Stimulated activated CD8-positive, alpha-beta memory T cell treated with anti-CD3 and anti-CD28 coated beads, Interleukin-7, amount 100 ng/mL, for 4 hours (primary cell): ENCODE results near the gene LILRB4.
"Not testable (repeated sequence)": the region's sequence is repeated elsewhere in the genome, so short reads cannot be mapped to it uniquely, and the experiment has no call there.

ENCODE experiments used
- DNase-seq, 2 donors: peaks; one replicate each; pipeline ENCODE4 v3.0.0-alpha.2; 2020; ENCODE audit warnings: low read depth in 2 of 2

LILRB4 gene

DNA sequence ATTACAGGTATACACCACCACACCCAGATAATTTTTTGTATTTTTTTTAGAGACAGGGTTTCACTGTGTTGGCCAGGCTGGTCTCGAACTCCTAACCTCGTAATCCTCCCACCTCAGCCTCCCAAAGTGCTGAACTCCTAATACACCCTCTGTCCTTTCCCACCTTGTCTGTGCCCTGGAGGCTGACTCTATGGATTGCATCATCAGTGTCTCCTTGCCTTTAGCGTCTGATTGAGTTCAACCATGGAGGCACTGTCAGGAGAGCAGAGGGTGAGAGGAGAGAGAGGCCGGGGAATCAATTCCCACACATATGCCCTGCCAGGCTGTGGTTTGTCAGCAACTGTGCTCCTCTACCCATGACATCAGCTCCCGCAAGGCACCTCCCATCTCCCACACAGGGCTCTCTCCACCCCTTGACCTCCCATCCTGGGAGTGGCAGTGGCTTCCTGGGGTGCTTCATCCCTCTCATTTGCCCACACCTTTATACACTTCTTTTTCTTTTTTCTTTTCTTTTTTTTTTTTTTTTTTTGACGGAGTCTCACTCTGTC, 12.6 kb upstream of the LILRB4 start:
- DNase-seq = no peak

DNA sequence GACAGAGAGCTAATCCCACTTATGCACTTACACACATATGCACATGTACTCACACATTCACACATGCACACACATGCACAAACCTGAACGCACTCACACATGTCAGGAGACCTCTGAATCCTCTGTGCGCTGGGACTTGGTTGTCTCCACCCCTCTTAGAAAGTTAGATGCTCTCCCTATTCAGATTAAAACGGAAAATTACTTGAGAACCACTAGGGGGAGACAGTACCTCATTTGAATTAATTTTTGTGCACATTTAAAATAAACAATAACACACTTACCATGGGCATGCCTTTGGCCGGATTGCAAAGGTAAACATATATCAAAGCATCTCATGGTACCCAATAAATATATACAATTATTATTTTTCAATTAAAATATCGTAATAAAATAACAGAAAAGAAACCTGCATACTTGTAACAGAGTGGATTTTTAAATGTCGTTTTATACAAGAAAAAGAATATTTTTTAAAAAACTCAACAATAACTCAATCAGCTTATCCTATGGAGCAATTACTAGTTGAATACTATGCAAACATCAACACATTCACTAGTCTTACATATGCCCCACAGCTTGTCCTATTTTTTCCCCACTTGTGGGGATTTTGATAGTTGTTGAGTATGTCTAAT, 9.5 kb upstream of the LILRB4 start:
- no peak for DNase-seq

GRCh38 chr19:54654447-54655321, 8.1 kb upstream of the LILRB4 start:
- DNase-seq = no peak

DNA sequence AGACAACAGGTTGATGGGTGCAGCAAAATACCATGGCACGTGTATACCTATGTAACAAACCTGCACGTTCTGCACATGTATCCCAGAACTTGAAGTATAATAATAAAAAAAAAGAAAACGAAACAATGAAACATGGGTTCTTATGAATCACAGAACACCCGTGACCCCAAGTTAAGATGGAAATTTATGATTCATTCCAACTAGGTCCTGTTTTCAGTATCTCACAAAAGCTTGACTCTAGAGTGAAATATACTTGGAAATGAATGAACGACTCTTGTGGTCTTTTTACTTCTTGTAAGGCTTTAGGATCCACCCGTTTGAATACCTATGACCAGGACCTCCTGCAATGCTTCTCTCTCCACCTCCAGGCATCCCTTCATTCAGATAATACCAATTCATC, 3.5 kb upstream of the LILRB4 start:
- no peak for DNase-seq

GRCh38 chr19:54660306-54660705, 2.5 kb upstream of the LILRB4 start:
- DNase-seq = no peak

DNA sequence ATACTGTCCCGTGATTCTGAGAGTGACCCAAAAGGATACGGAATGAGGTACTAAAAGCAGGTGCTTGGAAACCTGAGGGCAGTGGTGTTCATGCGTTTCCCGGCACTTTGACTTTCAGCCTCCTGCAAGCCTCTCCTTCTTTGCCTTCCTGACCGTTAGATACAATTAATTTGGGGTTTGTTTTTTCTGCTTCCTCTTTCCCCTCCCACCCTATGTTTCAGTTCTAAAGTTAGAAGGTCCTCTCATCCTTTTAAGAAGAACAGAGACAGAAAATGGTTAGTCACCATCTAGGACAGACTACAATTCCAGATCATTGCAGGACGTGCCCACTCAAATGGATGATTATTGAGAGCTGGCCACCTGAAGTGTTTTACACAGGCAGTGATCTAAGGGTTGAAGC, 1.8 kb upstream of the LILRB4 start:
- DNase-seq = no peak

DNA sequence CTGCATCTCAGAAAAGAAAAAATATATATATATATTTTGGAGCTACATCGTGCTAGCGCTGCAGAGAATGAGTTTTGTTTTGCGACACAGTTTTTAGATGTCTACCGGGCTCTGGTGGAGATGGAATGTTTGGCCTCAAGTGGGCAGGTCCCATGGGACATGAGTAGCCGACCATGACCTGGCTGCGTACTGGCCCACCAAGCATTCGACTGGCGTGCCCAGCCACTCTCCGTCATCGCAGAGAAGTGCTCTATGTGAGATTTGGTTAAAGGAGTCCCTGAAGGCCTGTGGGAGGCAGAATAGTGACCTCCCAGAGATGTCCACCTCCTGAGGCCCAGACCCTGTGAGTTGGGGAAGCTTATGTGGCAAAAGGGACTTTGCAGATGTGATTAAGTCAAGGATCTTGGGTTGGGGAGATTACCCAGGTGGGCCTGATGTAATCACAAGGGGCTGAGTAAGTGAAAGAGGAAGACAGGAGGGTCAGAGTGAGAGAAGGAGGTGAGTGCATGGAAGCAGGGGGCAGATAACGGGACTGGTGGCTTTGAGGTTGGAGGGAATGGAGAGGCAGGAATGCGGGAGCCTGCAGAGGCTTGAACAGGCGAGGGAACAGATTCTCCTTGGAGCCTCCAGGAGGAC, 821 bp upstream of the LILRB4 start:
- no peak for DNase-seq

GRCh38 chr19:54665530-54665929, 2.7 kb downstream of the LILRB4 start:
- DNase-seq = no peak

GRCh38 chr19:54667217-54667616, 4.4 kb downstream of the LILRB4 start:
- DNase-seq = no peak

- no peak for DNase-seq
These were observed 5.6 kb downstream of the LILRB4 start for GRCh38 chr19:54668353-54668752.

DNA sequence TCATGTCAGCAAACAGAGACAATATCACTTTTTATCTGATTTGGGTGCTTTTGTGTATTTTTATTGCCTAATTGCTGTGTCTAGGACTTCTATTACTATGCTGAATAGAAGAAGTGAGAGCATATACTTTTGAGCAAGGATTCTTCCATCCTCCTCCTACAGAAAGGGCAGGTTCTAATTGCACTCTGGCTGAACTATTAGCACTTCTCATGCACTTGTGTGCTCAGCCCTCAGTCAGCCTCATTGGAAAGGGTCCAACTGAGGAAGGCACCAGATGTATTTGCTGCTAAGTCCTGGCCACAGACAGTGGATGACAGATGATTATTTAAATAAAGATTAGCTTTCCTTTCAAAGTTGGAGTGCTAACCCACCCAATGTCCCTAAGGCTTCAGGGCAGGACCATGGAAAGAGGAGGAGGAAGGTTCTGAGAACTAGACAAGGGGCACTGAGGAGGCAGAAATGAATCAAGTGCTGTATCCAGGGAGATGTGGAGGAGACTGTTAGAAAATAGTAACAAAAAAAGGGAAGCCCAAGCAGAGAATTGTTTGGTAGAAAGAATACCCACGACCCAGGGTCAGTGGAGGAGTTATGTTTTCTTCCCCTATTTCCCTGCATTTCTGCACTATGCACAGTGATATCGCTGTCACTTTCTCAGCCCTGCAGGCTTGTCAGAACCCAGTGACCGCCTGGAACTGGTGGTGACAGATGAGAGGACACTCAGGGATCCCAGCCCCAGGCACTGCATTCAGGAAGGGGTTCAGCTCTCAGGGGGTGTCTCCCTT, 8.0 kb downstream of the LILRB4 start:
- DNase-seq = no peak

GRCh38 chr19:54673222-54673621, 10.4 kb downstream of the LILRB4 start:
- DNase-seq = no peak

DNA sequence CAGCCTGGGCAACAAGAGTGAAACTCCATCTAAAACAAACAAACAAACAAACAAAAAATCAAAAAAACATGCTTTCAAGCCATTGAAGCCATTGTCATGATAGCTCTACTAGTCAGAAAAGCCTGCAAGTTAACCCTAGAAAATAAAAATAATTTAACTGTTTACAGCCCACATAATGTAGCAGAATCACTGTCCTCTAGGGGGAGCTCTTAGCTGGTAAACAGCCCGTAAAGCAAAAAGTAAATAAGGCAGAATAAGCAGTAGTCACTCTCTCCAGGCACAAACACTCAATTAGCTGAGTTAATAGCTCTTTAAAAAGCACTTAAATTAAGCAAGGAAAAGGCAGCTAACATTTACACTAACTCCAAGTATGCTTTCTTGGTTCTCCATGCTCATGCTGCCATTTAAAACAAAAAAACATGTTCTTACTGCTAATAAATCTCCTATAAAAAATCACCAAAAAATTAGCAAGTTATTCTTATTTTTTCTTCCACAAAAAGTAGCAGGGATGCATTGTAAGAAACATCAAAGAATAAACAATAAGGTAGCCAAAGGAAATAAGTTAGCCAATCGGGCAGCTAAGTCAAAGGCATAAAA, 11.3 kb downstream of the LILRB4 start:
- DNase-seq = no peak

DNA sequence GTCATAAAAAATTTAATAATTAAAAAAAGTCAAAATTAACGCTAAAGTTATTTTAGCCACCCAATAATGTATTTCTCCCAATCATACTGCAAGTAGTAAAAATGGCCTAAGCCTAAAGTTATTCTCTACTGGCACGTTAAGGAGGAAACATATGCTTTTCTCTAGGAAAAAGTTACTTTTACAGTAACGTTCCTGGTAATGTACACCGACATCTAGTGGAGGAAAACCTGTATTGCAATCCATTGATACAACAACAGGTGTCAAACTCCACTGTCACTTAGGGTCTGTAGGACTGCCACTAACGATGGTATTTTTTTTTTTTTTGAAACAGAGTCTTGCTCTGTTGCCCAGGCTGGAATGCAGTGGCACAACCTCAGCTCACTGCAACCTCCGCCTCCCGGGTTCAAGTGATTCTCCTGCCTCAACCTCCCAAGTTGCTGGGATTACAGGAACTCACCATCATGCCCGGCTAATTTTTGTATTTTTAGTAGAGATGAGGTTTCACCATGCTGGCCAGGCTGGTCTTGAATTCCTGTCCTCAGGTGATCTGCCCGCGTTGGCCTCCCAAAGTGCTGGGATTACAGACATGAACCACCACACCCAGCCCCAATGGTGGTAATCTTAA, 13.5 kb downstream of the LILRB4 start:
- DNase-seq = not testable (repeated sequence)

DNA sequence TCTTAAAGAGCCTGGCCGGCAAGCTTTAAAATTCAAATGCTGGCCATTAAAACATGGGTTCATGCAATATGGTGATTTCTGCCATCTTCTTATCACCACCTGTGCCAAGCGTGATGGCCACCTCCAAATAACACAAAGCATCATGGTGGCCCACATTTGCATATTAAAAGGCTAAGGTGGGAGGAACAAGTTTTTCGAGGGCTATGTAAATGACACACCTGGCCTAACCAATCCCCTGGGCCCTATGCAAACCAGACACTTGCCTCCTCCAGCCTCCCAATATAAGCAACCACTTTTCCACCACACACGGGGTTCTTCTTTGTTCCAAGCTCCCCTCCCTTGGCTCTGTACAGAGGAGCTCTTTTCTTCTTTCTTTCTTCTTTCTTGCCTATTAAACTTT, 14.4 kb downstream of the LILRB4 start:
- no peak for DNase-seq

DNA sequence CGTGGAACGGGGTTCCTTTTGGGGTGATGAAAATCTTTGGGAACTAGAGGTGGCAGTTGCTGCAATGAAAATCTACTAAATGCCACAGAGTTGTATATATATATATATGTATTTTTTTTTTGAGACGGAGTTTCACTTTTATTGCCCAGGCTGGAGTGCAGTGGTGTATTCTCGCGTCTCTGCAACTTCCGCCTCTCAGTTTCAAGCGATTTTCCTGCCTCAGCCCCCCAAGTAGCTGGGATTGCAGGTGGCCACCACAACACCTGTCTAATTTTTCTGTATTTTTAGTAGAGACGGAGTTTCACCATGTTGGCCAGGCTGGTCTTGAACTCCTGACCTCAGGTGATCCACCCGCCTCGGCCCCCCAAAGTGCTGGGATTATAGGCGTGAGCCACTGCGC, 18.8 kb downstream of the LILRB4 start:
- DNase-seq = not testable (repeated sequence)

- no peak for DNase-seq
These were observed 19.6 kb downstream of the LILRB4 start for GRCh38 chr19:54682306-54682856.

DNA sequence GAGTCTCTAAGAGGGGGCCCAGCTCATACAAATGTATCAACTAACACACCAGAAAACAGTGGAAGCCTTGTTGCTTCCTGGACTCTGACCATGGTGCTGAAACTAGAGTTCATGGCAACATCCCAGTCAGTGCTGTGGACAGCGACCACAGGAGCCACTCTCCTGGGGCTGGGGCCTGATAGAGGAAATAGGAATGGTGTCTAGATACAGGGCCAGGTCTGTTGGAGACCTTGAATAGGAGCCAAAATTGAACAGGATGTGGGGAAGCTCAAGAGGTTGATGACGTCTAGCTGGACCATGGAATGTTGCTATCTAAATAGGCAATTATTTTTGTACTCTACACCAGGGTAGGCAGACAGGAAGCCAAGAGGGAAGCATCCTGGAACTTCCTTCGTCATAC, 21.7 kb downstream of the LILRB4 start:
- DNase-seq = no peak

DNA sequence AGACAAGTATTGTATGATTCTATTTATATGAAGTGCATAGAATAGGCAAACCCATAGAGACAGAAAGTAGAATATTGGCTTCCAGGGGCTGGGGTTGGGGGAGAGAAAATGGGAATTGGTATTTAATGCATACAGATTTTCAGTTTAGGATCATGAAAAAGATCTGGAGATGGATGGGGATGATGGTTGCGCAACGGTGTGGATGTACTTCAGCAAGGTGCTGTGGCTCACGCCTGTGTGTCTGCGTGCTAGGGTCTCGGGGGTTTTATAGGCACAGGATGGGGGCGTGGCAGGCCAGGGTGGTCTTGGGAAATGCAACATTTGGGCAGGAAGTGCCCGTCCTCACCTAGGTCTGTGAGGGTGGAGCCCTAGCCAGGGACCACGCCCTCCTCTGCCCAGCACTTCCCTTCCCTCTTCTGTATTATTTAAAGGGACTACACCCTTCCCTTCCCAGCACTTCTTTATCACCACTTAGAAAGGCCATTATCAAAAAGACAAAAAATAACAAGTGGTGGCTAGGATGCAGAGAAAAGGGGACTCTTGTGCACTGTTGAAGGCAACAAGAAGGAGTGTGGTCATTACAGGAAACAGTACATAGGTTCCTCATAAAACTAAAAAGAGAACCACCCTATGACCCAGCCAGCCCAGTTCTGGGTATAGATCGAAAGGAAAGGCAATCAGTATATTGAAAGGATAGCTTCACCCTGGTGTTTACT, 29.0 kb downstream of the LILRB4 start:
- no peak for DNase-seq

- DNase-seq = no peak
These were observed 29.5 kb downstream of the LILRB4 start for GRCh38 chr19:54692298-54692615.
